ENCODE data around the gene CD1E.

CD1E gene

DNA sequence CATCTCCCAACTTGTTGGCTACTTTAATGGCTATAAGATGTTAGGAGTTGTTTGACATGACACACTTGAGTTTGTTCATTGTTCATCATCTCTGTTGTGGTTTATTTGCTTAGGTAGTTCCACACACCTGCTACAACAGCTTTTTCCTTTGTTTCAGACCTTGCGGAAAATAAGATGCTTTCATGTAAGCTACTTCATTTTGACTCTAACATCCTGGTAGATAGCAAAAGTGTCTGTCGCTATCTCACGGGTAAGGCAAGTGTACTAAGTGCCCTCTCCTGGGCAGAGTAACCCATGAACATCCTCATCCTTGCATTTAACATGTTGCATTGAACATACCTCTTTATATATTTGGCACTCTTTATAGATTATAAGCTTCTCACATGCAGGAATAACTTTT, 47.2 kb downstream of the CD1E start:
- no peak for TF ChIP-seq SIN3A (IDR thresholded peaks at IDR 0.05; ENCODE audit: borderline replicate concordance, insufficient read depth, low read length)
- no peak for TF ChIP-seq TAF1 (IDR thresholded peaks at IDR 0.05; ENCODE audit: borderline replicate concordance, insufficient read depth, low read length)
- TF ChIP-seq, protein P1, sequence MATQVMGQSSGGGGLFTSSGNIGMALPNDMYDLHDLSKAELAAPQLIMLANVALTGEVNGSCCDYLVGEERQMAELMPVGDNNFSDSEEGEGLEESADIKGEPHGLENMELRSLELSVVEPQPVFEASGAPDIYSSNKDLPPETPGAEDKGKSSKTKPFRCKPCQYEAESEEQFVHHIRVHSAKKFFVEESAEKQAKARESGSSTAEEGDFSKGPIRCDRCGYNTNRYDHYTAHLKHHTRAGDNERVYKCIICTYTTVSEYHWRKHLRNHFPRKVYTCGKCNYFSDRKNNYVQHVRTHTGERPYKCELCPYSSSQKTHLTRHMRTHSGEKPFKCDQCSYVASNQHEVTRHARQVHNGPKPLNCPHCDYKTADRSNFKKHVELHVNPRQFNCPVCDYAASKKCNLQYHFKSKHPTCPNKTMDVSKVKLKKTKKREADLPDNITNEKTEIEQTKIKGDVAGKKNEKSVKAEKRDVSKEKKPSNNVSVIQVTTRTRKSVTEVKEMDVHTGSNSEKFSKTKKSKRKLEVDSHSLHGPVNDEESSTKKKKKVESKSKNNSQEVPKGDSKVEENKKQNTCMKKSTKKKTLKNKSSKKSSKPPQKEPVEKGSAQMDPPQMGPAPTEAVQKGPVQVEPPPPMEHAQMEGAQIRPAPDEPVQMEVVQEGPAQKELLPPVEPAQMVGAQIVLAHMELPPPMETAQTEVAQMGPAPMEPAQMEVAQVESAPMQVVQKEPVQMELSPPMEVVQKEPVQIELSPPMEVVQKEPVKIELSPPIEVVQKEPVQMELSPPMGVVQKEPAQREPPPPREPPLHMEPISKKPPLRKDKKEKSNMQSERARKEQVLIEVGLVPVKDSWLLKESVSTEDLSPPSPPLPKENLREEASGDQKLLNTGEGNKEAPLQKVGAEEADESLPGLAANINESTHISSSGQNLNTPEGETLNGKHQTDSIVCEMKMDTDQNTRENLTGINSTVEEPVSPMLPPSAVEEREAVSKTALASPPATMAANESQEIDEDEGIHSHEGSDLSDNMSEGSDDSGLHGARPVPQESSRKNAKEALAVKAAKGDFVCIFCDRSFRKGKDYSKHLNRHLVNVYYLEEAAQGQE (IDR thresholded peaks at IDR 0.05; ENCODE audit: insufficient read depth in 1 of 2, low read depth in 2 of 2, low read length in 2 of 2): no peak
- TF ChIP-seq FOXP2 (optimal IDR thresholded peaks at IDR 0.05; ENCODE audit: borderline replicate concordance, extremely low read depth, extremely low read length, insufficient read depth): no peak
- TF ChIP-seq POLR2AphosphoS5 (IDR thresholded peaks at IDR 0.05; ENCODE audit: low read depth, low read length): no peak

DNA sequence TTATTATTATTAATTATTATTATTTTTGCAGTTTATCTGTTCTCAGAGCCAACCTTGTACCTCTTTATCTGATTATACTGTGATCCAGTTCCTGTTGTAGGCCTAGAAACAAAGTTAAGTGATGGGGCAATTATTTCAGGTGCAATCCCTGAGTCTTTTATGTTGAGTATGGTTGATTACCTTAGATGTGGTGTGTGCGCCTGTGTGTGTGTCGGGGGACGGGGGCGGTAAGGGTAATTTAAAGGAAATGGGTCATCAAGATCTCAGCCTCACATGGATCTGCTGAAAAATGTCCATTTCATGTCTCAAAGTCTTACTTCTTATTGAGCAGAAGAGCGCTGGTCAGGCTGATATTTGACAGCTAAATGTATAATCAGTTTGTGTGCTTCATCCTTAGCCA, 53.4 kb downstream of the CD1E start:
- TF ChIP-seq SIN3A (IDR thresholded peaks at IDR 0.05; ENCODE audit: borderline replicate concordance, insufficient read depth, low read length) (no peak), FOXP2 (optimal IDR thresholded peaks at IDR 0.05; ENCODE audit: borderline replicate concordance, extremely low read depth, extremely low read length, insufficient read depth) (no peak), POLR2AphosphoS5 (IDR thresholded peaks at IDR 0.05; ENCODE audit: low read depth, low read length) (no peak), TAF1 (IDR thresholded peaks at IDR 0.05; ENCODE audit: borderline replicate concordance, insufficient read depth, low read length) (no peak)
- TF ChIP-seq, protein P1 (IDR thresholded peaks at IDR 0.05; ENCODE audit: insufficient read depth in 1 of 2, low read depth in 2 of 2, low read length in 2 of 2): no peak

Measured in PFSK-1 (cell line).